ENCODE data around the gene PTPA.
"Not testable (repeated sequence)": the region's sequence is repeated elsewhere in the genome, so short reads cannot be mapped to it uniquely, and the experiment has no call there.

PTPA gene

DNA sequence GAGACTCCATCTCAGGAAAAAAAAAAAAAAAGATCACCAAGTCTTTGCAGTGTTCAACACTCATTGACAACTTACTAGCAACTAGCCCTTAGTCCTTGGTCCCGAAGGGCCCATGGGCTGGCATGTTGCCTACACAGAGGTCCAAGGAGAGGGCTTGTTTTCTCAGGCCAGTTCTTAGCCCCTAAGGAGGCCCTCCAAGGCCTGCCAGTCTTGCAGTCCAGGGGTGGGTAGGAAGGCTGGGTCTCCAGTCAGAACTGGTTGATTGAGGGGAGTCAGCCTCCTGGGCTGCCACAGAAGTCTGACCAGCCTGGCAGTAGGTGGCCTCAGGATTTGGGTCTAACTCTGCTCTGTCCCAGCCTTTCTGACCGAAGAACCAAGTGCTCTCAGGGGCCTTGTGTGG, 34.1 kb downstream of the PTPA start:
- Mint-ChIP-seq H3K9me3 (no peaks in the 10 kb centered on the region), H3K27me3 (ENCODE audit: low read depth) (no peaks in the 10 kb centered on the region), H3K4me1 (ENCODE audit: low read depth) (peaks cover 23% of the 10 kb centered on the region), H3K27ac (no peak overlapping the region), H3K36me3 (ENCODE audit: low read depth) (peaks cover 11% of the 10 kb centered on the region), H3K4me3 (no peak overlapping the region)

- Mint-ChIP-seq H3K4me3 (no peak overlapping the region), H3K4me1 (ENCODE audit: low read depth) (peaks cover 20% of the 10 kb centered on the region), H3K36me3 (ENCODE audit: low read depth) (peaks cover 14% of the 10 kb centered on the region), H3K27me3 (ENCODE audit: low read depth) (no peaks in the 10 kb centered on the region), H3K9me3 (no peaks in the 10 kb centered on the region), H3K27ac (no peak overlapping the region)
Measured at GRCh38 chr9:129145841-129146292, 34.7 kb downstream of the PTPA start.

DNA sequence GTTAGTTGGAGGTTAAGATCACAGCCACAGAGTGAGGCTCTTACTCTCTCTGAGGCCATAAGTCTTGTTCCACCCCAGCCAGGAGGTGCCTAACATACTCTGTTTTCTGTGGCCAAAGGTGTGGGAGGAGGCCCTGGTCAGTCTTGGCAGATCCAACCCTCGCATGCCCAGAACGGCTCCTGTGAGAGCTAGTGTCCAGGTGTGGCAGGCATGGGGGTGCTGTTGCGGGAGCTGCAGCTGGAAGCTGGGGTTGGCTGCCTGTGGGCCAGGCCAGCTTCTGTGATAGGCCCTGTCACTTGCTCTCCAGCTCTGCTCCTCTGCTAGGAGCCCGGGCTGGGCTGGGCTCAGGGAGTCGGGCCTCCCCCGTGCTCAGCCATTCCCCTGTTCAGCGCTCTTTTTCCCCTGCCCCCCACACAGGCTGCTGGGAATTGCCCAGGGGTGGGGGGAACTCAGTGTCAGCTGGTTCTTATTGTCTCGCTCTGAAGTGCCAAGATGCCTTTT, 35.3 kb downstream of the PTPA start:
- Mint-ChIP-seq H3K36me3 (ENCODE audit: low read depth) (peaks cover 17% of the 10 kb centered on the region), H3K4me1 (ENCODE audit: low read depth) (peaks cover 14% of the 10 kb centered on the region), H3K27ac (no peak overlapping the region), H3K4me3 (no peak overlapping the region), H3K27me3 (ENCODE audit: low read depth) (no peaks in the 10 kb centered on the region), H3K9me3 (no peaks in the 10 kb centered on the region)

GRCh38 chr9:129148463-129149204, 37.4 kb downstream of the PTPA start:
- no peaks in the 10 kb centered on the region for H3K9me3 Mint-ChIP-seq
- no peak overlapping the region for H3K4me3 Mint-ChIP-seq
- no peaks in the 10 kb centered on the region for H3K27me3 Mint-ChIP-seq (ENCODE audit: low read depth)
- H3K27ac Mint-ChIP-seq: no peak overlapping the region
- H3K36me3 Mint-ChIP-seq (ENCODE audit: low read depth): peaks cover 13% of the 10 kb centered on the region
- H3K4me1 Mint-ChIP-seq (ENCODE audit: low read depth): peaks cover 4% of the 10 kb centered on the region

GRCh38 chr9:129149442-129149841, 38.2 kb downstream of the PTPA start:
- Mint-ChIP-seq H3K36me3 (ENCODE audit: low read depth) (peaks cover 7% of the 10 kb centered on the region), H3K27me3 (ENCODE audit: low read depth) (no peaks in the 10 kb centered on the region), H3K9me3 (no peaks in the 10 kb centered on the region), H3K4me1 (ENCODE audit: low read depth) (peaks cover 4% of the 10 kb centered on the region), H3K4me3 (no peak overlapping the region), H3K27ac (peak overlapping the region; percentile 34)

DNA sequence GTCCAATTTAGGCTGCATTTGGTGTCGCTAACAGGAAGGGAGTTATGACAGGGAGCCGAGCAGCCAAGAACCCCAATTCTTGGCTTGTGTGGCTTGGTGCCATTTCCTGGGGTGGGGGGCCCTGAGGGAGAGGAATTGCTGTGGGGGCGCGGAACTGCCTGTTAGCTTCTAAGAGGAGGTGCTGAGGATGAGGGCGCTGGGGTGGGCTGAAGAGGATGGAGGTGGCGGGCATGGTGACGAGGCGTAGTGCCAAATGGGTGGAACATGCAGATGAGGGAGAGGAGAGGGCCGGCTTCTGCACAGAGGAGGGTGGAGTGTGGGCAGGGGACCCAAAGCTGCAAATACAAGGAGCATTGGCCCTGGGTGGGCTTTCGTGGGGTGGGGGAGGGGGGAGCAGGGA, 38.9 kb downstream of the PTPA start:
- H3K36me3 Mint-ChIP-seq (ENCODE audit: low read depth): peaks cover 7% of the 10 kb centered on the region
- peak overlapping the region; percentile 18 for H3K27ac Mint-ChIP-seq
- no peaks in the 10 kb centered on the region for H3K27me3 Mint-ChIP-seq (ENCODE audit: low read depth)
- H3K4me1 Mint-ChIP-seq (ENCODE audit: low read depth): peaks cover 4% of the 10 kb centered on the region
- H3K9me3 Mint-ChIP-seq: no peaks in the 10 kb centered on the region
- no peak overlapping the region for H3K4me3 Mint-ChIP-seq

DNA sequence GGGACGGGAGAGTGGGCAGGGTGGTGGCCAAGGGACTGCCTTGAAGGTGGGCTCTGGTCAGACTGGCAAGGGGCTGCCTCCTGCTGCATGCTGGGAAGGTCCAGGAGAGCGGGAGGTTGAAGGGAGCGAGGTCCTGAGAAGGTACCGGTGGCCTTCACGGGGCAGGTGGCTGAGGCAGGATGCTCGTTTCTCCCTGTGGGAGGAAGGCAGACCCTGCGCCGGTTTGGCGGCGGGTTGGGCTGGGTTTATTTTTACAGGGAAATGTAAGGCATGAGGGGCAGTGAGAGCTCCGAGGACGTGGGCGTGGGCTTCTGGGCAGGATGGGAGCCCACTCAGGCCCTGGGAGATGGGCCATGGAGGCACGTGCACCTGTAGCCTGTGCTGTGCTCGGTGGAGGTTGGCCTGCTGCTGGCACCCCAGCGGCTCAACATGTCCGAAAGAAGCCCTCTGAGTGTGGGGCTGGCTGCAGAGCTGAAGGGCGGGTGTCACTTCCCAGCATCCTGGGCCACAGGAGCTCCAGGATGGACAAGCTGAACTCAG, 39.5 kb downstream of the PTPA start:
- Mint-ChIP-seq H3K4me3 (no peak overlapping the region), H3K9me3 (no peaks in the 10 kb centered on the region), H3K4me1 (ENCODE audit: low read depth) (peaks cover 4% of the 10 kb centered on the region)

GRCh38 chr9:129151469-129151868, 40.3 kb downstream of the PTPA start:
- H3K27ac Mint-ChIP-seq: no peak overlapping the region
- H3K36me3 Mint-ChIP-seq (ENCODE audit: low read depth): peaks cover 7% of the 10 kb centered on the region
- no peaks in the 10 kb centered on the region for H3K27me3 Mint-ChIP-seq (ENCODE audit: low read depth)
- no peak overlapping the region for H3K4me3 Mint-ChIP-seq
- H3K9me3 Mint-ChIP-seq: no peaks in the 10 kb centered on the region
- peaks cover 4% of the 10 kb centered on the region for H3K4me1 Mint-ChIP-seq (ENCODE audit: low read depth)

More for the DNA sequence above, 39.5 kb downstream of the PTPA start:
- H3K27ac Mint-ChIP-seq: no peak overlapping the region
- H3K27me3 Mint-ChIP-seq (ENCODE audit: low read depth): no peaks in the 10 kb centered on the region
- H3K36me3 Mint-ChIP-seq (ENCODE audit: low read depth): peaks cover 7% of the 10 kb centered on the region

GRCh38 chr9:129154866-129155477, 43.8 kb downstream of the PTPA start:
- Mint-ChIP-seq H3K27ac (no peak overlapping the region), H3K4me3 (no peak overlapping the region), H3K9me3 (no peaks in the 10 kb centered on the region), H3K27me3 (ENCODE audit: low read depth) (no peaks in the 10 kb centered on the region), H3K4me1 (ENCODE audit: low read depth) (no peaks in the 10 kb centered on the region), H3K36me3 (ENCODE audit: low read depth) (peaks cover 7% of the 10 kb centered on the region)

GRCh38 chr9:129156163-129156562, 44.9 kb downstream of the PTPA start:
- no peak overlapping the region for H3K27ac Mint-ChIP-seq
- no peaks in the 10 kb centered on the region for H3K27me3 Mint-ChIP-seq (ENCODE audit: low read depth)
- H3K9me3 Mint-ChIP-seq: no peaks in the 10 kb centered on the region
- H3K36me3 Mint-ChIP-seq (ENCODE audit: low read depth): peaks cover 3% of the 10 kb centered on the region
- H3K4me3 Mint-ChIP-seq: no peak overlapping the region
- no peaks in the 10 kb centered on the region for H3K4me1 Mint-ChIP-seq (ENCODE audit: low read depth)

DNA sequence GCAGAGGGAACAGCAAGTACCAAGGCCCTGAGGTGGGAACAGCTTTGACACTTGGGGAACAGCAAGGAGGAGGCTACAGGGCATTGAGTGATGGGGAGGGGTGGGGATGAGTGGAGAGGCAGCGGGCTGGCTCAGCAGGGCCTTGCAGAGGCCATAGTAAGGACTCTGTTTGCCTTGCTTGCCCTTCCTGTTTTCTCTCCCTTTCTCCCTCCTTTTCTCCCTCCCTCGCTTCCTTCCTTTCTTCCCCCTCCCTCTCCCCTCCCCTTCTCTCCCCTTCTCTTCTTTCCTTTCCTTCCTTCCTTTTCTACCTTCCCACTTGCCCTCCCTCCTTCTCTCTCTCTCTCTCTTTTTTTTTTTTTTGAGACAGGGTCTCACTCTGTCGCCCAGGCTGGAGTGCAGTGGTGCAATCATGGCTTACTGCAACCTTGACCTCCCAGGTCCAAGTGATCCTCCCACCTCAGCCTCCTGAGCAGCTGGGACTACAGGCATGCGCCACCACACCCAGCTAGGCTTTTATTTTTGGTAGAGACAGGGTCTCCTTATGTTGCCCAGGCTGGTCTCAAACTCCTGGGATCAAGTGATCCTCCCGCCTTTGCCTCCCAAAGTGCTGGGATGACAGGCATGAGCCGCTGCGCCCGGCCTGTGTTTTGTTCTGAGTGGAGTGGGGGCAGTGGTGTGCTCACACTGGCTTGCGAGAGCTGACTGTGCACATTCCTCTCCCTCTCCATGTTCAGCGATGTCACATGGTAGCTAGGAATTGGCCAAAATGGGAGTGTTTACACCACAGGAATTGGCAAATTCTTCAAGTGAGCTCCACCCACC, 49.7 kb downstream of the PTPA start:
- Mint-ChIP-seq H3K4me1 (ENCODE audit: low read depth) (no peaks in the 10 kb centered on the region), H3K27me3 (ENCODE audit: low read depth) (no peaks in the 10 kb centered on the region), H3K4me3 (no peak overlapping the region), H3K36me3 (ENCODE audit: low read depth) (no peaks in the 10 kb centered on the region), H3K9me3 (no peaks in the 10 kb centered on the region), H3K27ac (no peak overlapping the region)

- Mint-ChIP-seq H3K4me1 (ENCODE audit: low read depth) (no peaks in the 10 kb centered on the region), H3K36me3 (ENCODE audit: low read depth) (no peaks in the 10 kb centered on the region), H3K27me3 (ENCODE audit: low read depth) (no peaks in the 10 kb centered on the region), H3K9me3 (no peaks in the 10 kb centered on the region), H3K4me3 (no peak overlapping the region), H3K27ac (no peak overlapping the region)
Measured at GRCh38 chr9:129161534-129161837, 50.3 kb downstream of the PTPA start.

GRCh38 chr9:129162497-129163197, 51.4 kb downstream of the PTPA start:
- Mint-ChIP-seq H3K4me3 (no peak overlapping the region), H3K27ac (no peak overlapping the region), H3K9me3 (no peaks in the 10 kb centered on the region), H3K36me3 (ENCODE audit: low read depth) (no peaks in the 10 kb centered on the region), H3K27me3 (ENCODE audit: low read depth) (no peaks in the 10 kb centered on the region), H3K4me1 (ENCODE audit: low read depth) (peaks cover 6% of the 10 kb centered on the region)

GRCh38 chr9:129163198-129163670, 52.0 kb downstream of the PTPA start:
- H3K27me3 Mint-ChIP-seq (ENCODE audit: low read depth); H3K27ac Mint-ChIP-seq; H3K4me3 Mint-ChIP-seq; H3K36me3 Mint-ChIP-seq (ENCODE audit: low read depth); H3K9me3 Mint-ChIP-seq: not testable (repeated sequence)
- peaks cover 11% of the 10 kb centered on the region for H3K4me1 Mint-ChIP-seq (ENCODE audit: low read depth)

Measured in T-helper 1 cell treated with Interleukin-12 subunit alpha and Interleukin-12 subunit beta and Interleukin-4 antibody, amounts not matched to agents 30 μg/mL and 1 μg/mL, for 36 hours (primary cell).